ENCODE measurements around the gene ZEB2.

- no peak for TF ChIP-seq POLR2A (IDR thresholded peaks at IDR 0.05; ENCODE audit: low read depth, low read length)
- no peak for TF ChIP-seq CTCF (IDR thresholded peaks at IDR 0.05; ENCODE audit: extremely low read depth in 1 of 2, insufficient read depth in 1 of 2, low read depth in 1 of 2, low read length in 2 of 2)
- TF ChIP-seq MAX (IDR thresholded peaks at IDR 0.05; ENCODE audit: insufficient read depth, insufficient read length) = no peak
- TF ChIP-seq EZH2 (IDR thresholded peaks at IDR 0.05; ENCODE audit: borderline replicate concordance, low read depth, low read length, severe bottlenecking) = no peak
- no peak for TF ChIP-seq GATA2 (IDR thresholded peaks at IDR 0.05; ENCODE audit: insufficient read depth, insufficient read length, low read depth, low read length)
- no peak for TF ChIP-seq POLR2AphosphoS5 (IDR thresholded peaks at IDR 0.05; ENCODE audit: insufficient read depth, low read depth, low read length)
These were observed 68.5 kb downstream of the ZEB2 start for GRCh38 chr2:144451443-144451842.

Data from endothelial cell of umbilical vein (primary cell).